22Rv1 (cell line): ENCODE measurements around the gene MRPL3.

Source experiments
- ZFX ChIP-seq: fragments of 450-650 bp; IDR thresholded peaks from 2 replicates; pipeline ENCODE4 v1.6.1; 2017; ENCODE audit warnings: antibody characterized with exemption, borderline replicate concordance
- TF ChIP-seq, protein P1 (sequence below): fragments of 450-650 bp; IDR thresholded peaks from 2 replicates; pipeline ENCODE4 v1.5.1; 2017; ENCODE audit warnings: mild to moderate bottlenecking

DNA sequence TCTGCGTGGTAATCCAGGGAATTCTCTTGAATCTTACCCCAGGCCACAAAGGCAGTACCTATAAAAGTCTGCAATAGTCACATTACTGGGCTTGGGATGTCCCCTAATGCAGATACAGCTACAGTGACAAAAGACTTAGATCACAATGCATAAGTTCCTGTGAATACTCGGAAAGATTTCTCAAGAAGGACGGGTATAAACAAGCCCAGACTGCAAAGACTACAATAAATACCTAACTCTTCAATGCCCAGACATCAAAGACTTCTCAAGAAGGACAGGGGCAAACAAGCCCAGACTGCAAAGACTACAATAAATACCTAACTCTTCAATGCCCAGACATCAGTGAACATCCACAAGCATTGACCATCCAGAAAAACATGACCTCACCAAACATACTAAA is 70.3 kb downstream of the MRPL3 start:
- TF ChIP-seq, protein P1, sequence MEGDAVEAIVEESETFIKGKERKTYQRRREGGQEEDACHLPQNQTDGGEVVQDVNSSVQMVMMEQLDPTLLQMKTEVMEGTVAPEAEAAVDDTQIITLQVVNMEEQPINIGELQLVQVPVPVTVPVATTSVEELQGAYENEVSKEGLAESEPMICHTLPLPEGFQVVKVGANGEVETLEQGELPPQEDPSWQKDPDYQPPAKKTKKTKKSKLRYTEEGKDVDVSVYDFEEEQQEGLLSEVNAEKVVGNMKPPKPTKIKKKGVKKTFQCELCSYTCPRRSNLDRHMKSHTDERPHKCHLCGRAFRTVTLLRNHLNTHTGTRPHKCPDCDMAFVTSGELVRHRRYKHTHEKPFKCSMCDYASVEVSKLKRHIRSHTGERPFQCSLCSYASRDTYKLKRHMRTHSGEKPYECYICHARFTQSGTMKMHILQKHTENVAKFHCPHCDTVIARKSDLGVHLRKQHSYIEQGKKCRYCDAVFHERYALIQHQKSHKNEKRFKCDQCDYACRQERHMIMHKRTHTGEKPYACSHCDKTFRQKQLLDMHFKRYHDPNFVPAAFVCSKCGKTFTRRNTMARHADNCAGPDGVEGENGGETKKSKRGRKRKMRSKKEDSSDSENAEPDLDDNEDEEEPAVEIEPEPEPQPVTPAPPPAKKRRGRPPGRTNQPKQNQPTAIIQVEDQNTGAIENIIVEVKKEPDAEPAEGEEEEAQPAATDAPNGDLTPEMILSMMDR: no peak
- TF ChIP-seq ZFX: no peak
